Measurements from ENCODE around the gene AQP5.

AQP5 gene

GRCh38 chr12:49922349-49923034 lies 39.2 kb upstream of the AQP5 start:
- Histone ChIP-seq H3K4me3 (ENCODE audit: extremely low read depth, insufficient read depth, low read length, poor library complexity, severe bottlenecking) (no peak overlapping the region), H3K27ac (ENCODE audit: low read depth, low read length, severe bottlenecking) (no peak overlapping the region), H3K36me3 (ENCODE audit: control insufficient read depth, insufficient read depth, low read length) (no peaks in the 10 kb centered on the region), H3K4me1 (ENCODE audit: control insufficient read depth, insufficient read depth, low read length, poor library complexity, severe bottlenecking) (peaks cover 8% of the 10 kb centered on the region), H3K9me3 (ENCODE audit: control insufficient read depth, low read length) (no peaks in the 10 kb centered on the region)
- WGBS, 2 experiments (ENCODE audit: insufficient coverage in 2 of 2) = 92 to 95% methylated on average over 10 to 11 of the region's 12 CpGs

GRCh38 chr12:49923035-49923644 lies 38.5 kb upstream of the AQP5 start:
- 92 to 97% methylated on average over 4 to 6 of the region's 7 CpGs for WGBS, 2 experiments (ENCODE audit: insufficient coverage in 2 of 2)
- H3K27ac ChIP-seq (ENCODE audit: low read depth, low read length, severe bottlenecking) = no peak overlapping the region
- H3K4me1 ChIP-seq (ENCODE audit: control insufficient read depth, insufficient read depth, low read length, poor library complexity, severe bottlenecking) = peaks cover 8% of the 10 kb centered on the region

GRCh38 chr12:49923880-49924556 lies 37.7 kb upstream of the AQP5 start:
- no peaks in the 10 kb centered on the region for H3K36me3 ChIP-seq (ENCODE audit: control insufficient read depth, insufficient read depth, low read length)
- peaks cover 8% of the 10 kb centered on the region for H3K4me1 ChIP-seq (ENCODE audit: control insufficient read depth, insufficient read depth, low read length, poor library complexity, severe bottlenecking)
- no peaks in the 10 kb centered on the region for H3K9me3 ChIP-seq (ENCODE audit: control insufficient read depth, low read length)
- no peak overlapping the region for H3K4me3 ChIP-seq (ENCODE audit: extremely low read depth, insufficient read depth, low read length, poor library complexity, severe bottlenecking)
- H3K27ac ChIP-seq (ENCODE audit: low read depth, low read length, severe bottlenecking) = no peak overlapping the region
- 90 to 97% methylated on average over 7 to 14 of the region's 15 CpGs for WGBS, 2 experiments (ENCODE audit: insufficient coverage in 2 of 2)

More at GRCh38 chr12:49923035-49923644, 38.5 kb upstream of the AQP5 start:
- no peaks in the 10 kb centered on the region for H3K9me3 ChIP-seq (ENCODE audit: control insufficient read depth, low read length)
- H3K4me3 ChIP-seq (ENCODE audit: extremely low read depth, insufficient read depth, low read length, poor library complexity, severe bottlenecking) = no peak overlapping the region
- no peaks in the 10 kb centered on the region for H3K36me3 ChIP-seq (ENCODE audit: control insufficient read depth, insufficient read depth, low read length)

DNA sequence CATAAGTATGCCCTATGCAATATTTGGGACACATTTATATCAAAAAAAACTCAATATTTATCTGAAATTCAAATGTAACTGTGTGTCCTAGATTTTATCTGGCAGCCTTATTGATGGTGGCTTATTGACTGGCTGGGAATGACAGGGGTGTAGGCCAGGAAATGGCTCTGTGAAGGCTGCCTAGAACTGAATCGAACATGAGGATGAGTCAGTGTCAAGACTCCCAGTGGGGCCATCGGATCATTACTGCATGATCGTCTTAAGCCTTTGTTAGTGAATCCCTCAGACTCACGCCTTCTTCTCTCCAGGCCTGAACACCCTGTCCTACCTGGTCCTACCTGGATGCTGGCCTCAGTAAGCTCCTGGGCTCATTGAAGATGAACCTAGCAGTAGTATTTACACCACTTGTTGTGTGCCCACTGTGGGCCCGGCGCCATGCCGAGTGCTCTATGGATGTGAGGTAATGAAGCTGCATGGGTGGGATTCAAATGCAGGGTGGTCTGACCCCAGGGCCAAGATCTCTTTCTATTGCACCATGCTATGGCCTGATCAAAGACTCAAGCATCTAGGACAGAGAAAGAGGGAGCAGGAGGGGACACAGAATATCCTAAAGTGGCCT lies 36.9 kb upstream of the AQP5 start:
- H3K4me1 ChIP-seq (ENCODE audit: control insufficient read depth, insufficient read depth, low read length, poor library complexity, severe bottlenecking) = peaks cover 8% of the 10 kb centered on the region
- no peaks in the 10 kb centered on the region for H3K9me3 ChIP-seq (ENCODE audit: control insufficient read depth, low read length)
- no peak overlapping the region for H3K4me3 ChIP-seq (ENCODE audit: extremely low read depth, insufficient read depth, low read length, poor library complexity, severe bottlenecking)
- 84 to 94% methylated on average over 7 of the region's 7 CpGs for WGBS, 2 experiments (ENCODE audit: insufficient coverage in 2 of 2)
- H3K36me3 ChIP-seq (ENCODE audit: control insufficient read depth, insufficient read depth, low read length) = no peaks in the 10 kb centered on the region
- no peak overlapping the region for H3K27ac ChIP-seq (ENCODE audit: low read depth, low read length, severe bottlenecking)

DNA sequence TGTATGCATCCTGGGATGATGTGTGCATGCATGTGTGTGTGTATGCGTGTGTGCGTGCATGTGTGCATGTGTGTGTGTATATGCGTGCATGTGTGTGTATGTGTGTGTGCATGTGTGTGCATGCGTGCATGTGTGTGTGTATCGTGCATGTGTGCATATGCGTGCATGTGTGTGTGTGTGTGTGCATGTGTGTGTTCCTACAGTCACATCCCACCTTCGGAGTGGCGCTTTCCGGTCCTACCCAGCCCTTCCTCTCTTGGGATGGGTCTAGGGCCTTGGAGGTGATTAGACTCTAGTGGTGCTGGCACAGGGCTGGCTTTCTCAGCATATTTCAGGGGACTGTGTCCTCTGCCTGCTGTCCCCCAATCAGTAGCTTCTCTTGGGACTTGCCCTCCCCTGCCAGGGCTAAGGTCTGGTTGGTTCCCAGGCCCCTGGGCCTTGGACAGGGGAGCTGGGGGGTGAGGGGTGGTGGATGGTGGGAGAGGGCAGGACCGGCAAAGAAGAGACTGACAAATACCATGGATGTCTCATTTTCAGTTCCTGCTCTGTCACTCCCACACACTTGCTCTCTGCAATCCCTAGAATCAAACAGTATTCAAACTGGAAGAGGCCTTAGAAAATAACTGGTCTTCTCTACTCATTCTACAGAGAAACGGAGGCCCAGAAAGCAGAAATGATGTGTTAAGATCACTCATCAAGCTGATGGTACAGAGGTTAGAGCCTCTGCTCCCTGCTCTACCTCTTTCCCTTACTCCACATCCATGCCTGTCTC lies 36.1 kb upstream of the AQP5 start:
- WGBS, 2 experiments (ENCODE audit: insufficient coverage in 2 of 2) = 98% methylated on average over 8 to 10 of the region's 11 CpGs
- Histone ChIP-seq H3K27ac (ENCODE audit: low read depth, low read length, severe bottlenecking) (no peak overlapping the region), H3K4me1 (ENCODE audit: control insufficient read depth, insufficient read depth, low read length, poor library complexity, severe bottlenecking) (peaks cover 8% of the 10 kb centered on the region), H3K9me3 (ENCODE audit: control insufficient read depth, low read length) (no peaks in the 10 kb centered on the region), H3K36me3 (ENCODE audit: control insufficient read depth, insufficient read depth, low read length) (no peaks in the 10 kb centered on the region), H3K4me3 (ENCODE audit: extremely low read depth, insufficient read depth, low read length, poor library complexity, severe bottlenecking) (no peak overlapping the region)

GRCh38 chr12:49928471-49928870 lies 33.2 kb upstream of the AQP5 start:
- H3K27ac ChIP-seq (ENCODE audit: low read depth, low read length, severe bottlenecking) = no peak overlapping the region
- H3K4me1 ChIP-seq (ENCODE audit: control insufficient read depth, insufficient read depth, low read length, poor library complexity, severe bottlenecking) = peaks cover 3% of the 10 kb centered on the region
- H3K4me3 ChIP-seq (ENCODE audit: extremely low read depth, insufficient read depth, low read length, poor library complexity, severe bottlenecking) = no peak overlapping the region
- H3K36me3 ChIP-seq (ENCODE audit: control insufficient read depth, insufficient read depth, low read length) = no peaks in the 10 kb centered on the region
- WGBS, 2 experiments (ENCODE audit: insufficient coverage in 2 of 2) = 86% methylated on average over 5 to 6 of the region's 6 CpGs
- no peaks in the 10 kb centered on the region for H3K9me3 ChIP-seq (ENCODE audit: control insufficient read depth, low read length)

DNA sequence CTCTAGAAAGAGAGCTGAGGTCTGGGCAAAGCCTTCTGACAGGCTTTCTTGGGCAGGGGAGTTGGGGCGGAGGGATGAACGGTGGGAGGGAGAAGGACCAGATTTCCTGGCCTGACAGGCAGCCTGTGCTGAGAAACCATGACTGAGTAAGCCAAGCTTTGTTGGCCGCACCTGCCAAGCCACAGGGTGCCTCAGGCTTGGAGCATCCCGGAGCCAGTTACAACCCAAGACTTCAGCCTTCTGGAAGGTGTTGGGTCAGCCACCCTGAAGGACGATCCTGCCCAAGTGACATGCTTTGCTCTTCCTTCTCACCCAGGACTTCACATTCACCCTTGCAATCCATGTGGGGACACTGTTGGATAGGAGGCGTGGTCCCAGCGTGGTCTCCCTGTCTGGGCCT lies 32.1 kb upstream of the AQP5 start:
- WGBS, 2 experiments (ENCODE audit: insufficient coverage in 2 of 2) = 87 to 88% methylated on average over 4 to 7 of the region's 7 CpGs

DNA sequence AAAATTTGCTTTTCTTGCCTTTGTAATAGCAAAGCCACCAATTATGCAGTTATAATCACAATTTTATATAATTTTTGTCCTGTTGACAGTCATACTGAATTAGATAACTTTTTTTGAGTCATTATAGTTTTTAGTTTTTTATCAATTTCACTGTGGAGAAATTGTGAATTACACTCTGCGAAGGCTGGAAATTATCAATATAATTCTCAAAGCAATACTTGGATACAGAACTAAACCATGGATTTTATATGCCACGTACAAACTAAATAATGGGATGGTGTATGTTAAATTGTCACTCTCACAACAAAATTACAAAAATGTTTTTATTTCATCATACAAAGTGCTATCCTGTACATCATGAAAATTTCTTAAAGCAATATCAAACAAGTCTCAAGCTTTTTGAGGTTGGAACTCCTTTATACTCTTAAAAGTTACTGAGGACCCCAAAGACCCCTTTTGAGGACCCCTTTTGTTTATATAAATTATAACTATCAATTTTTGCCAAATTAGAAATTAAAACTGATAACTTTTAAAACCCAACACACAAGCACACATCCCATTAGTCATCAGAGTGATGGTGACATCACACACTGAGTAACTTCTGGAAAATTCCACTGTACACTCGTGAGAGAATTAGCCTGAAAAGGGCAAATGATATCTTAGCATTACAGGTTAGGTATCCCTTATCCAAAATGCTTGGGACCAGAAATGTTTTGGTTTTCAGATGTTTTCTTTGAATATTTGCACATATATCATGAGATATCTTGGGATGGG lies 31.0 kb upstream of the AQP5 start:
- no peak overlapping the region for H3K27ac ChIP-seq (ENCODE audit: low read depth, low read length, severe bottlenecking)
- WGBS, 2 experiments (ENCODE audit: insufficient coverage in 2 of 2) = 67% methylated on average over 1 of the region's 3 CpGs; no CpG with 5 or more reads in 1 of the 2 experiments
- no peak overlapping the region for H3K4me3 ChIP-seq (ENCODE audit: extremely low read depth, insufficient read depth, low read length, poor library complexity, severe bottlenecking)
- H3K4me1 ChIP-seq (ENCODE audit: control insufficient read depth, insufficient read depth, low read length, poor library complexity, severe bottlenecking) = no peaks in the 10 kb centered on the region
- H3K36me3 ChIP-seq (ENCODE audit: control insufficient read depth, insufficient read depth, low read length) = no peaks in the 10 kb centered on the region
- no peaks in the 10 kb centered on the region for H3K9me3 ChIP-seq (ENCODE audit: control insufficient read depth, low read length)

More for the DNA sequence above, 32.1 kb upstream of the AQP5 start:
- Histone ChIP-seq H3K9me3 (ENCODE audit: control insufficient read depth, low read length) (no peaks in the 10 kb centered on the region), H3K4me3 (ENCODE audit: extremely low read depth, insufficient read depth, low read length, poor library complexity, severe bottlenecking) (no peak overlapping the region), H3K36me3 (ENCODE audit: control insufficient read depth, insufficient read depth, low read length) (no peaks in the 10 kb centered on the region), H3K27ac (ENCODE audit: low read depth, low read length, severe bottlenecking) (no peak overlapping the region), H3K4me1 (ENCODE audit: control insufficient read depth, insufficient read depth, low read length, poor library complexity, severe bottlenecking) (no peaks in the 10 kb centered on the region)

- Histone ChIP-seq H3K4me3 (ENCODE audit: extremely low read depth, insufficient read depth, low read length, poor library complexity, severe bottlenecking) (no peak overlapping the region), H3K4me1 (ENCODE audit: control insufficient read depth, insufficient read depth, low read length, poor library complexity, severe bottlenecking) (no peaks in the 10 kb centered on the region), H3K9me3 (ENCODE audit: control insufficient read depth, low read length) (no peaks in the 10 kb centered on the region), H3K36me3 (ENCODE audit: control insufficient read depth, insufficient read depth, low read length) (no peaks in the 10 kb centered on the region), H3K27ac (ENCODE audit: low read depth, low read length, severe bottlenecking) (no peak overlapping the region)
- 75% methylated on average over 4 to 6 of the region's 7 CpGs for WGBS, 2 experiments (ENCODE audit: insufficient coverage in 2 of 2)
Observed at GRCh38 chr12:49932023-49932422, 29.6 kb upstream of the AQP5 start.

All from mesodermal cell (in vitro differentiated cells).